Hippocampal formation (tissue), 2 donors: ENCODE measurements around the gene ATL1.
A peak's percentile ranks its signal among the peaks of the same experiment; 100 is the strongest.
"Not testable (repeated sequence)": the region's sequence is repeated elsewhere in the genome, so short reads cannot be mapped to it uniquely, and the experiment has no call there.

Source experiments
- DNase-seq, 2 donors: peaks; one replicate each; lab custom pipeline; 2025; lab: John Stamatoyannopoulos, UW

ATL1 gene

GRCh38 chr14:50658203-50658602 lies 98.3 kb downstream of the ATL1 start:
- DNase-seq, result no peak

- no peak for DNase-seq
Measured at GRCh38 chr14:50659327-50659974, 99.5 kb downstream of the ATL1 start.

DNA sequence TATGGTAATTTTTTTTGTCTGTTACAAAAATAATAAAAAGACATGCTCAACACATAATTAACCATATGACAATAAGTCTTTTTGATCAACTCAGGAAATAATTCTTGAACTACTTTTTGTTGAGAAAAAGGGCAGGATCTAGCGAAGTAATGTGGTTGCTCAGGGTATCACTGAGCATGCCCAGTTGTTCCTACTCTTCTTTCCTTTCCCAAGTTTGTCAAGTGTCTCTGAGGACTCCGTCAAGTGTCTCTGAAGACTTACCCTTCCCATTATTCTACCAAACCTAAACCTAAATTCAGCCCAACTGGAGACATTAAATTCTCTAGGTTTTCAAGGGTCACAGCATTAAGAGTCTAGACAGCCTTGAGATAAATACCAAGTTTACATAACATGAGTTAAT lies 104.6 kb downstream of the ATL1 start:
- not testable (repeated sequence) for DNase-seq

DNA sequence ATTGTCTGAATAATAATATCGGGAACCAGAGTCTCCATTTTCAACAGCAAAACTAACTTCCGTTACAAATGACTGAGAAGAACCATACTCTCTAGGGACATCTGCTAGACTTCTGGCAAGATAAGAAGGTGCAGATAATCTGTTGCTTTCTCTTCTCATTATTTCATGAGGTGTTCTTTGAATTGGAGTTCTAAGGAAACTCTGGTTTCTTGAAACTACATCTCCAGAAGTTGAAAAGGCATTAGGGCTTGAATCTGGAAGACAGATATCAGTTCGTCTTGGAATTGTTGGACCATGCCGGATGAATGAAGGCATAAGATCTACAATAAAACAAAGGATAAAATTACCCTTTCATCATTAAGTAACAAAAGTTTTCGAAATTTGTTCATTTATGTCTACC lies 105.4 kb downstream of the ATL1 start:
- DNase-seq, result not testable (repeated sequence)

- DNase-seq, result peak; percentile 6 to 17
Measured at GRCh38 chr14:50666772-50667683, 107.1 kb downstream of the ATL1 start.

GRCh38 chr14:50667684-50667995 lies 107.7 kb downstream of the ATL1 start:
- DNase-seq, result no peak

- DNase-seq, result peak; percentile 79 to 85
Measured at GRCh38 chr14:50667996-50668825, 108.3 kb downstream of the ATL1 start, which contains the start of gene SAV1. Gene SAV1 (minus strand): TSS chr14:50668306. CDS start chr14:50667967, 339 bp downstream.

GRCh38 chr14:50668826-50669143 lies 108.8 kb downstream of the ATL1 start:
- DNase-seq, result no peak

DNA sequence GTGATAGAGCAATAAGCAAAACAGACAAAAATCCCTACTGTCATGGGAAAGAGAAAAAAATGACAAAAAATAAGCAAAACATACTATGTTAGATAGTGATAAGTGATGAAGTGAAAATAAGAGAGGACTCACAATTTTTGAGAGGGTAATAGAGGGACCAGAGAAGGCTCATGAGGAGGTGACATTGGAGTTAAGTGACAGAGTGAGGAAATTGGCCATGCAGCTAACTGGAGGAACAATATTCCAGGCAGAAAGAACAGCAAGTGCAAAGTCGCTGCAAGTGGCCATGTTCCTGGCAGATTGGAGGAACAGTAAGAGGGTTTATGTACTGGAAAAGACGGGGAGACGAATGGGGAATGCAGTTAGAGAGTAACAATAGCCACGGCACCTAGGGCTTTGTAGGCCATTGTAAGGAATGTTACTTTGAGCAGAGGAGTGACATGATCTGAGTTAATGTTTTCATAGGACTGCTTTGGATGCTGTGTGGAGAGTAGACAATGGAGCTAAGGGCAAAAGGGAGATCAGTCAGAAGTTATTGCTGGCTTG lies 109.6 kb downstream of the ATL1 start:
- no peak for DNase-seq

GRCh38 chr14:50670196-50670865 lies 110.4 kb downstream of the ATL1 start:
- DNase-seq, result no peak

DNA sequence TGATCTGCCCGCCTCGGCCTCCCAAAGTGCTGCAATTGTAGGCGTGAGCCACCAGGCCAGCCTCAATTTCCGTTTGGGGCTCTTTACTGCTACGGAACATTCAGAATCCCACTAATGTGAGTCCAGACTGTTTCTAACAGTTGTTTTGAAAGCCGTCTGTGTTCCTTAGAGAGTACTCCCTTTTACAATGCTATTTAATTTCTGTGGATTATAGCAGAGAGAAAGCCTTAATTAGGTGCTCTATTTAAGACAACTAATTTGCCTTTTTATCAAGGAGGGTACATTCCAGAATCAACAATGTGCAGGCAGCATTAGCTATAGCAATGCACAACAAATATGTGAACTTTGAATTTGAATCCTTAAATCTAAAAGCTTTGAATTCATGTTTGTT lies 110.9 kb downstream of the ATL1 start:
- no peak for DNase-seq

DNA sequence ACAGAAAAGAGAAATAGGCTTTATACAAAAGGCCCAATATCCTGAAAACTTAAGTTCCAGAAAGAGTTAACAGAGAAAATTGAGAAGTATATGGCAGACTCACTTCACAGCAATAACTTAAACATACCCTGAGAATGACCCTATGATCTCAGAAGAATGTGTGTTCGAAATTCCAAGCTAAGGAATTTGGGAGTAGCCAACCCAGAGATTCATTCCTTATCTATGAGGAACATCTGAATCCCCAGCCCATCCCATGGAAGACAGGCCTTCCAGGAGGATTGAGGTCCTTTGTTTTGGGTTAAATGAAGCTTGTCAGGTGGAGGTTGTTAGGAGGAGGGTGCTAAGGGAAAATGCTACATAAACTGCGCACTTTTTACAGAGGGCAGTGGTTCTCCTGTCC lies 115.7 kb downstream of the ATL1 start:
- no peak for DNase-seq

- DNase-seq, result no peak
Measured at GRCh38 chr14:50676814-50677516, 117.0 kb downstream of the ATL1 start.

DNA sequence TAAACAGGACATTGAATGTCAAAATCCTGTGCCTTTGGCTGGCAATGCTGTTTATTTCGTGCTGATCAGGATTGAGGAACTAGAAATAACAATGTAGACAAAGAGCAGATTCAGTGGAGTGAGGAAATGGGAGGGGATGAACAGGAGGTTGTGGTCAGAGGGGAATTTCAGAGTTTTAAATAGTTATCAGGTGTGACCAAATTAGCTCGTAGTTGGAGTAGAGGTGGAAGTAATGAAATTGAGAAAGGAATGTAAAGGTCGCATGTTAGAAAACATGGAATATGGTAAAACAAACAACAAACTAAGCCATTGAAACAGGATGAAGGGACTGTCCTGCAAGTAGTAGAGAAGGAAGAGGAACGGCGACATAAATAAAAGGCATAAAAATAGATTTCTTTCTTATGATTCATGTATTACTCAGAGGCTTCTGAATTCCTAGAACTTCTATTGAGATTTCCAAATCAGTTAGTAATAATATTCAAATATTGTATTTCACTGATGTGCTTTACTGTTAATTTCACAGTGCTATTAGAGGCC lies 117.7 kb downstream of the ATL1 start:
- no peak for DNase-seq

GRCh38 chr14:50678163-50678562 lies 118.2 kb downstream of the ATL1 start:
- DNase-seq, result no peak

DNA sequence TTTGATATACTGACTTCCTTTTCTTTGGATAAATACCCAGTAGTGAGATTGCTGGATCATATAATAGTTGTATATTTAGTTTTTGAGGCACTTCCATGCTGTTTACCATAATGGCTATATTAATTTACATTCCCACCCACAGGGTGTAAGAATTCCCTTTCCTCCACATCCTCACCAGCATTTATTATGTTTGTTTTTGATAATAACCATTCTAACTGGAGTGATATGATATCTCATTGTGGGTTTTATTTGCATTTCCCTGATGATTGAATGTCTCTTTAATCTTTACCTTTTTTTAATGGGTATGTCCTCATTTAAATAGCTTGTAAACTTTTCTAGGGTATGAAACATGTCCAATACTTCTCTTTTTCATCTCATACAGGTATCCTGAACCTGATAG lies 119.7 kb downstream of the ATL1 start:
- no peak for DNase-seq
